Duodenal mucosa (tissue), 2 donors: ENCODE results near the gene SRP54.
"Not testable (repeated sequence)": the region's sequence is repeated elsewhere in the genome, so short reads cannot be mapped to it uniquely, and the experiment has no call there.

Experiments used
- H3K27ac ChIP-seq: one replicate; pipeline ENCODE4 v1.7.0; 2013; ENCODE audit warnings: low read depth, low read length
- H3K27me3 ChIP-seq, 2 donors: one replicate each; pipeline ENCODE4 v1.7.0; 2013; ENCODE audit warnings: low read length in 2 of 2, control low read depth in 1 of 2; ENCODE audit not compliant: insufficient read depth in 2 of 2, control insufficient read depth in 1 of 2
- H3K36me3 ChIP-seq, 2 donors: one replicate each; pipeline ENCODE4 v1.7.0; 2013; ENCODE audit warnings: low read length in 2 of 2, control low read depth in 1 of 2; ENCODE audit not compliant: insufficient read depth in 2 of 2, control insufficient read depth in 1 of 2
- H3K4me1 ChIP-seq, 2 donors: one replicate each; pipeline ENCODE4 v1.7.0; 2013; ENCODE audit warnings: low read length in 2 of 2, control low read depth in 1 of 2; ENCODE audit not compliant: insufficient read depth in 2 of 2, control insufficient read depth in 1 of 2
- H3K4me3 ChIP-seq, 2 donors: one replicate each; pipeline ENCODE4 v1.7.0; 2013; ENCODE audit warnings: low read length in 2 of 2, low read depth in 1 of 2
- H3K9ac ChIP-seq, 2 donors: one replicate each; pipeline ENCODE4 v1.7.0; 2013; ENCODE audit warnings: low read length in 2 of 2, low read depth in 1 of 2
- H3K9me3 ChIP-seq, 2 donors: one replicate each; pipeline ENCODE4 v1.7.0; 2013; ENCODE audit warnings: low read length in 2 of 2, control low read depth in 1 of 2; ENCODE audit not compliant: control insufficient read depth in 1 of 2

Gene SRP54

GRCh38 chr14:35044939-35045797 is 62.4 kb downstream of the SRP54 start:
- H3K9ac ChIP-seq = peak overlapping the region; percentile 76 to 89
- H3K4me3 ChIP-seq = peak overlapping the region; percentile 74 to 88
- H3K4me1 ChIP-seq = no peaks in the 10 kb centered on the region
- H3K27ac ChIP-seq = peak overlapping the region; percentile 90
- no peaks in the 10 kb centered on the region for H3K9me3 ChIP-seq
- H3K27me3 ChIP-seq = no peaks in the 10 kb centered on the region
- peaks cover 0 to 3% of the 10 kb centered on the region in 2 donors for H3K36me3 ChIP-seq

- no peaks in the 10 kb centered on the region for H3K9me3 ChIP-seq
- no peaks in the 10 kb centered on the region for H3K27me3 ChIP-seq
- peaks cover 0 to 5% of the 10 kb centered on the region in 2 donors for H3K36me3 ChIP-seq
- peak overlapping the region; percentile 74 to 88 for H3K4me3 ChIP-seq
- peak overlapping the region; percentile 76 to 89 for H3K9ac ChIP-seq
- H3K4me1 ChIP-seq = no peaks in the 10 kb centered on the region
- peak overlapping the region; percentile 90 for H3K27ac ChIP-seq
Measured at GRCh38 chr14:35045798-35046047, 62.9 kb downstream of the SRP54 start.

GRCh38 chr14:35046048-35046750 is 63.4 kb downstream of the SRP54 start, which contains the start of gene FAM177A1:
TSS of gene FAM177A1 (plus strand) at chr14:35046272. CDS start at chr14:35046464, 192 bp downstream.
- peaks cover 0 to 10% of the 10 kb centered on the region in 2 donors for H3K36me3 ChIP-seq
- peak within 1 kb of the TSS; percentile 88 to 91 for H3K4me3 ChIP-seq
- no peaks in the 10 kb centered on the region for H3K4me1 ChIP-seq
- no peaks in the 10 kb centered on the region for H3K27me3 ChIP-seq
- H3K9me3 ChIP-seq = no peaks in the 10 kb centered on the region
- H3K9ac ChIP-seq = peak within 1 kb of the TSS; percentile 89 to 97
- H3K27ac ChIP-seq = peak within 1 kb of the TSS; percentile 98

- no peaks in the 10 kb centered on the region for H3K4me1 ChIP-seq
- peaks cover 1 to 17% of the 10 kb centered on the region in 2 donors for H3K36me3 ChIP-seq
- peak overlapping the region; percentile 88 to 91 for H3K4me3 ChIP-seq
- peak overlapping the region; percentile 89 to 97 for H3K9ac ChIP-seq
- H3K9me3 ChIP-seq = no peaks in the 10 kb centered on the region
- no peaks in the 10 kb centered on the region for H3K27me3 ChIP-seq
- peak overlapping the region; percentile 98 for H3K27ac ChIP-seq
Measured at GRCh38 chr14:35046751-35047536, 64.2 kb downstream of the SRP54 start.

- Histone ChIP-seq H3K4me3 (peak overlapping the region; percentile 88 to 91), H3K27ac (peak overlapping the region; percentile 25), H3K4me1 (no peaks in the 10 kb centered on the region)
Measured at GRCh38 chr14:35047976-35048513, 65.3 kb downstream of the SRP54 start.

GRCh38 chr14:35050652-35051051 is 67.9 kb downstream of the SRP54 start:
- Histone ChIP-seq H3K9ac (no peak overlapping the region), H3K27me3 (no peaks in the 10 kb centered on the region), H3K4me3 (no peak overlapping the region), H3K9me3 (no peaks in the 10 kb centered on the region), H3K4me1 (no peaks in the 10 kb centered on the region), H3K27ac (no peak overlapping the region), H3K36me3 (peaks cover 2 to 31% of the 10 kb centered on the region in 2 donors)

More at GRCh38 chr14:35047976-35048513, 65.3 kb downstream of the SRP54 start:
- Histone ChIP-seq H3K36me3 (peaks cover 2 to 24% of the 10 kb centered on the region in 2 donors), H3K9ac (peak overlapping the region; percentile 1 to 89), H3K9me3 (no peaks in the 10 kb centered on the region), H3K27me3 (no peaks in the 10 kb centered on the region)

GRCh38 chr14:35051796-35052195 is 69.0 kb downstream of the SRP54 start:
- Histone ChIP-seq H3K36me3 (peaks cover 2 to 31% of the 10 kb centered on the region in 2 donors), H3K9me3 (no peaks in the 10 kb centered on the region), H3K4me1 (no peaks in the 10 kb centered on the region), H3K27me3 (no peaks in the 10 kb centered on the region), H3K4me3 (no peak overlapping the region), H3K9ac (no peak overlapping the region), H3K27ac (no peak overlapping the region)

- Histone ChIP-seq H3K27ac (no peak overlapping the region), H3K4me1 (no peaks in the 10 kb centered on the region), H3K9me3 (no peaks in the 10 kb centered on the region), H3K27me3 (no peaks in the 10 kb centered on the region), H3K4me3 (no peak overlapping the region), H3K36me3 (peaks cover 2 to 35% of the 10 kb centered on the region in 2 donors), H3K9ac (no peak overlapping the region)
Measured at GRCh38 chr14:35052637-35053036, 69.8 kb downstream of the SRP54 start.

- not testable (repeated sequence) for H3K4me1 ChIP-seq, H3K27me3 ChIP-seq, H3K9ac ChIP-seq, H3K4me3 ChIP-seq, H3K9me3 ChIP-seq, H3K27ac ChIP-seq
- H3K36me3 ChIP-seq = peaks cover 3 to 24% of the 10 kb centered on the region in 2 donors
Measured at GRCh38 chr14:35061113-35061791, 78.5 kb downstream of the SRP54 start.
